ENCODE measurements around the gene LEP. TPM values are rescaled to one million over a fixed set of nuclear protein-coding genes. Genes with fewer than 3 reads are reported as not detected.

The LEP gene
- total and polyA plus RNA-seq, 2 of the 8 experiments (the other 6 are each of a cell fraction or from before 2014, with no cell fraction given), result not detected

DNA sequence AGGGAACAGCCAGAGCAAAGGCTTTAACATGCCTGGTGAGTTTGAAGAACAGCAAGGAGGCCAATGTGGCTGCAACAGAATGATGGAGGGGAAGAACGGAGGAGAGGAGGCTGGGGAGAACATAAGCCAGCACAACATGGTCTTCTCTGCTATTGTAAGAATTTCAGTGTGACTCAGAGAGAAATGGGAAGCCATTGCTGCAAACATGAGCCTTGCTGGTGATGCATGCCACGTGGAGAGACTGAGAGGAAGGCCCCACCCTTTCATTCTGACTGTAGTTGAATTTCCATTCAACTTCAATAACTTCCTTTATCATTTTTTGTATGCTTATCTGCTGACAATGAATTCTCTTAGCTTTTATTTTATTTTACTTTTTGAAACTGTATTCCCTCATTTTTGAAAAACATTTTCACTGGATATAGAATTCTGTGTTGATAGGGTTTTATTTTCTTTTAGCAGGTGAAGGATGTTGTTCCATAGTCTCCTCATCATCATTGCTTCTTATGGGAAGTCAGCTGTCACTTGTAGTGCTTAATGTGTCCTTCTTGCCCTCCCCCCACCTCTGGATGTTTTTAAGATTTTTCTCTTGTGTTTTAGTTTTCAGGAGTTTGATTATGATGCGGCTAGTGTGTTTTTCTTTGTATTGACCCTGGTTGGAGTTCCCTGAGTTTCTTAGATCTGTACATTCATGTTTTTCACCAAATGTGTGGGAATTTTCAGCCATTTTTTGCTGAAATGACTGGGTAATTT, 46.4 kb upstream of the LEP start (continued):
- TF ChIP-seq, protein P1, sequence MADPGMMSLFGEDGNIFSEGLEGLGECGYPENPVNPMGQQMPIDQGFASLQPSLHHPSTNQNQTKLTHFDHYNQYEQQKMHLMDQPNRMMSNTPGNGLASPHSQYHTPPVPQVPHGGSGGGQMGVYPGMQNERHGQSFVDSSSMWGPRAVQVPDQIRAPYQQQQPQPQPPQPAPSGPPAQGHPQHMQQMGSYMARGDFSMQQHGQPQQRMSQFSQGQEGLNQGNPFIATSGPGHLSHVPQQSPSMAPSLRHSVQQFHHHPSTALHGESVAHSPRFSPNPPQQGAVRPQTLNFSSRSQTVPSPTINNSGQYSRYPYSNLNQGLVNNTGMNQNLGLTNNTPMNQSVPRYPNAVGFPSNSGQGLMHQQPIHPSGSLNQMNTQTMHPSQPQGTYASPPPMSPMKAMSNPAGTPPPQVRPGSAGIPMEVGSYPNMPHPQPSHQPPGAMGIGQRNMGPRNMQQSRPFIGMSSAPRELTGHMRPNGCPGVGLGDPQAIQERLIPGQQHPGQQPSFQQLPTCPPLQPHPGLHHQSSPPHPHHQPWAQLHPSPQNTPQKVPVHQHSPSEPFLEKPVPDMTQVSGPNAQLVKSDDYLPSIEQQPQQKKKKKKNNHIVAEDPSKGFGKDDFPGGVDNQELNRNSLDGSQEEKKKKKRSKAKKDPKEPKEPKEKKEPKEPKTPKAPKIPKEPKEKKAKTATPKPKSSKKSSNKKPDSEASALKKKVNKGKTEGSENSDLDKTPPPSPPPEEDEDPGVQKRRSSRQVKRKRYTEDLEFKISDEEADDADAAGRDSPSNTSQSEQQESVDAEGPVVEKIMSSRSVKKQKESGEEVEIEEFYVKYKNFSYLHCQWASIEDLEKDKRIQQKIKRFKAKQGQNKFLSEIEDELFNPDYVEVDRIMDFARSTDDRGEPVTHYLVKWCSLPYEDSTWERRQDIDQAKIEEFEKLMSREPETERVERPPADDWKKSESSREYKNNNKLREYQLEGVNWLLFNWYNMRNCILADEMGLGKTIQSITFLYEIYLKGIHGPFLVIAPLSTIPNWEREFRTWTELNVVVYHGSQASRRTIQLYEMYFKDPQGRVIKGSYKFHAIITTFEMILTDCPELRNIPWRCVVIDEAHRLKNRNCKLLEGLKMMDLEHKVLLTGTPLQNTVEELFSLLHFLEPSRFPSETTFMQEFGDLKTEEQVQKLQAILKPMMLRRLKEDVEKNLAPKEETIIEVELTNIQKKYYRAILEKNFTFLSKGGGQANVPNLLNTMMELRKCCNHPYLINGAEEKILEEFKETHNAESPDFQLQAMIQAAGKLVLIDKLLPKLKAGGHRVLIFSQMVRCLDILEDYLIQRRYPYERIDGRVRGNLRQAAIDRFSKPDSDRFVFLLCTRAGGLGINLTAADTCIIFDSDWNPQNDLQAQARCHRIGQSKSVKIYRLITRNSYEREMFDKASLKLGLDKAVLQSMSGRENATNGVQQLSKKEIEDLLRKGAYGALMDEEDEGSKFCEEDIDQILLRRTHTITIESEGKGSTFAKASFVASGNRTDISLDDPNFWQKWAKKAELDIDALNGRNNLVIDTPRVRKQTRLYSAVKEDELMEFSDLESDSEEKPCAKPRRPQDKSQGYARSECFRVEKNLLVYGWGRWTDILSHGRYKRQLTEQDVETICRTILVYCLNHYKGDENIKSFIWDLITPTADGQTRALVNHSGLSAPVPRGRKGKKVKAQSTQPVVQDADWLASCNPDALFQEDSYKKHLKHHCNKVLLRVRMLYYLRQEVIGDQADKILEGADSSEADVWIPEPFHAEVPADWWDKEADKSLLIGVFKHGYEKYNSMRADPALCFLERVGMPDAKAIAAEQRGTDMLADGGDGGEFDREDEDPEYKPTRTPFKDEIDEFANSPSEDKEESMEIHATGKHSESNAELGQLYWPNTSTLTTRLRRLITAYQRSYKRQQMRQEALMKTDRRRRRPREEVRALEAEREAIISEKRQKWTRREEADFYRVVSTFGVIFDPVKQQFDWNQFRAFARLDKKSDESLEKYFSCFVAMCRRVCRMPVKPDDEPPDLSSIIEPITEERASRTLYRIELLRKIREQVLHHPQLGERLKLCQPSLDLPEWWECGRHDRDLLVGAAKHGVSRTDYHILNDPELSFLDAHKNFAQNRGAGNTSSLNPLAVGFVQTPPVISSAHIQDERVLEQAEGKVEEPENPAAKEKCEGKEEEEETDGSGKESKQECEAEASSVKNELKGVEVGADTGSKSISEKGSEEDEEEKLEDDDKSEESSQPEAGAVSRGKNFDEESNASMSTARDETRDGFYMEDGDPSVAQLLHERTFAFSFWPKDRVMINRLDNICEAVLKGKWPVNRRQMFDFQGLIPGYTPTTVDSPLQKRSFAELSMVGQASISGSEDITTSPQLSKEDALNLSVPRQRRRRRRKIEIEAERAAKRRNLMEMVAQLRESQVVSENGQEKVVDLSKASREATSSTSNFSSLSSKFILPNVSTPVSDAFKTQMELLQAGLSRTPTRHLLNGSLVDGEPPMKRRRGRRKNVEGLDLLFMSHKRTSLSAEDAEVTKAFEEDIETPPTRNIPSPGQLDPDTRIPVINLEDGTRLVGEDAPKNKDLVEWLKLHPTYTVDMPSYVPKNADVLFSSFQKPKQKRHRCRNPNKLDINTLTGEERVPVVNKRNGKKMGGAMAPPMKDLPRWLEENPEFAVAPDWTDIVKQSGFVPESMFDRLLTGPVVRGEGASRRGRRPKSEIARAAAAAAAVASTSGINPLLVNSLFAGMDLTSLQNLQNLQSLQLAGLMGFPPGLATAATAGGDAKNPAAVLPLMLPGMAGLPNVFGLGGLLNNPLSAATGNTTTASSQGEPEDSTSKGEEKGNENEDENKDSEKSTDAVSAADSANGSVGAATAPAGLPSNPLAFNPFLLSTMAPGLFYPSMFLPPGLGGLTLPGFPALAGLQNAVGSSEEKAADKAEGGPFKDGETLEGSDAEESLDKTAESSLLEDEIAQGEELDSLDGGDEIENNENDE (IDR thresholded peaks at IDR 0.05; ENCODE audit: insufficient replicate concordance, low read length), result no peak
- no peak for TF ChIP-seq SIRT6 (IDR thresholded peaks at IDR 0.05; ENCODE audit: low read length)
- no peak for TF ChIP-seq PHF8 (conservative IDR thresholded peaks at IDR 0.05; ENCODE audit: low read depth, low read length)
- TF ChIP-seq CBX5 (IDR thresholded peaks at IDR 0.05; ENCODE audit: low read depth, low read length), result no peak
- TF ChIP-seq, protein P2, sequence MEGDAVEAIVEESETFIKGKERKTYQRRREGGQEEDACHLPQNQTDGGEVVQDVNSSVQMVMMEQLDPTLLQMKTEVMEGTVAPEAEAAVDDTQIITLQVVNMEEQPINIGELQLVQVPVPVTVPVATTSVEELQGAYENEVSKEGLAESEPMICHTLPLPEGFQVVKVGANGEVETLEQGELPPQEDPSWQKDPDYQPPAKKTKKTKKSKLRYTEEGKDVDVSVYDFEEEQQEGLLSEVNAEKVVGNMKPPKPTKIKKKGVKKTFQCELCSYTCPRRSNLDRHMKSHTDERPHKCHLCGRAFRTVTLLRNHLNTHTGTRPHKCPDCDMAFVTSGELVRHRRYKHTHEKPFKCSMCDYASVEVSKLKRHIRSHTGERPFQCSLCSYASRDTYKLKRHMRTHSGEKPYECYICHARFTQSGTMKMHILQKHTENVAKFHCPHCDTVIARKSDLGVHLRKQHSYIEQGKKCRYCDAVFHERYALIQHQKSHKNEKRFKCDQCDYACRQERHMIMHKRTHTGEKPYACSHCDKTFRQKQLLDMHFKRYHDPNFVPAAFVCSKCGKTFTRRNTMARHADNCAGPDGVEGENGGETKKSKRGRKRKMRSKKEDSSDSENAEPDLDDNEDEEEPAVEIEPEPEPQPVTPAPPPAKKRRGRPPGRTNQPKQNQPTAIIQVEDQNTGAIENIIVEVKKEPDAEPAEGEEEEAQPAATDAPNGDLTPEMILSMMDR (IDR thresholded peaks at IDR 0.05; ENCODE audit: control extremely low read depth in 1 of 3, insufficient read depth in 1 of 3, low read depth in 1 of 3, low read length in 3 of 3), result no peak
- TF ChIP-seq, protein P3, sequence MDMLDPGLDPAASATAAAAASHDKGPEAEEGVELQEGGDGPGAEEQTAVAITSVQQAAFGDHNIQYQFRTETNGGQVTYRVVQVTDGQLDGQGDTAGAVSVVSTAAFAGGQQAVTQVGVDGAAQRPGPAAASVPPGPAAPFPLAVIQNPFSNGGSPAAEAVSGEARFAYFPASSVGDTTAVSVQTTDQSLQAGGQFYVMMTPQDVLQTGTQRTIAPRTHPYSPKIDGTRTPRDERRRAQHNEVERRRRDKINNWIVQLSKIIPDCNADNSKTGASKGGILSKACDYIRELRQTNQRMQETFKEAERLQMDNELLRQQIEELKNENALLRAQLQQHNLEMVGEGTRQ (IDR thresholded peaks at IDR 0.05; ENCODE audit: low read length), result no peak
